ENCODE data around the gene HSP90AB1.

DNA sequence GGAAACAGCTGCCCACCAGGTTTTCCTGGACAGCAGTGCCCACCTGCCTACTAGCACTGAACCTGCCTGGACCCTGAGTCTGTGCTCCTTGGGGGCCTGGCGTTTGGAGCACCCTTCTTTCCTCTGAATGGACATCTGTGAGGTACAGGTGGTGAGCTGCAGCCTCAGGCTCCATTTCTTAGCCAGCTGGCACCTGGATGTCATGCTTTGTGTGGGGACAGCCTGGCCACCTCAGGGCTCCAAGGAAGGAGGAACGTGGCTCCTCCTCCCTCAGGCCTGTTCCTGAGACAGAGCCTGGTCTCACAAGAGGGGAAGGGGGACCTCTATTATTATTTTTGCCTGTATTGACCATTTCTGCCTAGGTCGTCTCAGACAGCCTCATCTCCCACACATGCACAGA is 31.4 kb downstream of the HSP90AB1 start:
- TF ChIP-seq POLR2A (IDR thresholded peaks at IDR 0.05; ENCODE audit: low read length) (no peak), GATA1 (IDR thresholded peaks at IDR 0.05; ENCODE audit: low read depth, low read length) (no peak)

Measured in erythroblast (primary cell).